SH-SY5Y (cell line): Measurements from ENCODE around the gene CST7.

Experiments used
- GATA2 ChIP-seq: IDR thresholded peaks from 2 replicates; pipeline ENCODE4 v1.6.1; 2011; ENCODE audit warnings: mild to moderate bottlenecking, low read depth, low read length
- GATA3 ChIP-seq: IDR thresholded peaks from 2 replicates; pipeline ENCODE4 v1.6.1; 2011; ENCODE audit warnings: low read depth, mild to moderate bottlenecking, low read length, moderate library complexity

The CST7 gene

DNA sequence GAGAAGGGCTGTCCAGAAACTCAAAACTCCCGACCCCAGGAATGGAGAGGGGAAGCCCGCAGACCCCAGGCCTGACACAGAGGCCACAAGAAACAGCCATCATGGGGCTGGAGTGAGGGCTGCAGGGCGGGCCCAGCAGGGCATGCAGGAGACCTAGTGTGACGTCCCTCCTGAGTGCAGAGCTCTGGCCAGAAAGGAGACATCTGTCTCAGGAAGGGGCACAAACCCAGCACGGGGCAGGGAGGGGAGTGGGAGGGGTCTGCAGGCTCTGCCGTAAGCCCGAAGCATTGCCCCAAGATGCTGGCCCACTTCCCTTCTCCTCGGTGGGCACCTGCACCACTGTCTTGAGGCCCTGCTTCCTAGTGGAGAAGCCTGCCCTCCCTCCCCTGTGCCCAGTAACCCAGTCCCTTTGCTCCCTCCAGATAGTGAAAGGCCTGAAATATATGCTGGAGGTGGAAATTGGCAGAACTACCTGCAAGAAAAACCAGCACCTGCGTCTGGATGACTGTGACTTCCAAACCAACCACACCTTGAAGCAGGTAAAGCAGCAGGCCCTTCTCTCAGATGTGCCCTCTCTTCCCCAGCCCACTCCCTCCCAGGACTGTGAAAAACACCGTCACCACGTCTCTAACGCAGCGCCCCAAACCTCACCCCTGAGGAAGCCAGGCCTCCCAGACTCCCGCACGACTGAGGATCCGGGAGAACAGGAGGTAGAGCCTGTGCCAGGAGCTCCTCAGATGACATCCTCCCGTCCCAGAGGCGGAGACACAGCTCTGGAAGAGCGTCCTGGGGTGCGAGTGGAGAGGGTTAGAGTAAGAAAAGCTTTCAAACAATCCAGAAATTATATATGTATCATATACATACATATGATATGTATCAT, 9.7 kb downstream of the CST7 start:
- TF ChIP-seq GATA2 (no peak), GATA3 (no peak)

DNA sequence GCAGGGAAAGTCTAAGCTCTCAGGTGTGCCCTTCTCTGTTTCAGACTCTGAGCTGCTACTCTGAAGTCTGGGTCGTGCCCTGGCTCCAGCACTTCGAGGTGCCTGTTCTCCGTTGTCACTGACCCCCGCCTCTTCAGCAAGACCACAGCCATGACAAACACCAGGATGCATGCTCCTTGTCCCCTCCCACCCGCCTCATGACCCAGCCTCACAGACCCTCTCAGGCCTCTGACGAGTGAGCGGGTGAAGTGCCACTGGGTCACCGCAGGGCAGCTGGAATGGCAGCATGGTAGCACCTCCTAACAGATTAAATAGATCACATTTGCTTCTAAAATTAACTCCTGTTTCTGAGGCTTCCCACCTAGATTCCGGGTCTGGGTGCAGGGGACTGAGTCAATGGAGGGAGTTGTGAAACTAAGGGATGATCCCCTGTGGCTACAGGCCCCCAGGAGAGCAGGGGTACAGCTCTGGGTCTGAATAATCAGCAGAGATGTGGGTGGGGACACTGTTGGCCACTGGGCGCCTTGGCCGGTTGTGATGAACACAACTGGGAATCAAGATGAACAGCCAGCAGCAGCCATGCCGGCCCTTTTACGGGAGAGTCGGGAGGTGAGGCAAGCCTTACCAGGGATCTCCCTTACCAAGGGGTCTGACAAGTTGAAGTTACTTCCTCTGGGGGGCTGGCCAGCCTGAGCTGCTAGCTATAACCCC, 10.7 kb downstream of the CST7 start:
- TF ChIP-seq GATA3 (no peak), GATA2 (no peak)

DNA sequence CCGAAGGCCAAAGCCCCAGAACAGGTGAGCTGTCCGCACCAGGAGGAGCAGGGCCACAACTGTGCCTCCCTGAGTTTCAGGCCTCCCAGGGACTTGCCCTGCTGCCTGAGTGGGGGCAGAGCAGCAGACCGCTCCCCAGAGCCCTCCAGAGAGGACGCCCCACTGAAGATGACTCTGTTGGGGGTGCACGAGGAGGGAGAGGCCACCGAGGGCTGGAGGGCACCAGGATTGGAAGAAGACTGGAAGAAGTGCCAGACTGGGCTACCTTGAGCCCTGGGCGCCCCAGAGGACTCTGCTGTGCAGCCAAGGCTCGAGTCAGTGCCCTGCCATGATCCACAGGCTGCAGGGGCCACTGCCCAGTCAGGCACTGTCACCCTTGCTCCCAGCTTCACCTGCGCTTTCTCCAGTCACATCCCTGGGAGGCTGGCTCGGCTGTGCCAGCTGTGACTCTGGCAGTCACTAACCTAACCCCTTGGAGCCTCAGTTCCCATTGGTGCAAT, 11.3 kb downstream of the CST7 start:
- TF ChIP-seq GATA3 (no peak), GATA2 (no peak)

DNA sequence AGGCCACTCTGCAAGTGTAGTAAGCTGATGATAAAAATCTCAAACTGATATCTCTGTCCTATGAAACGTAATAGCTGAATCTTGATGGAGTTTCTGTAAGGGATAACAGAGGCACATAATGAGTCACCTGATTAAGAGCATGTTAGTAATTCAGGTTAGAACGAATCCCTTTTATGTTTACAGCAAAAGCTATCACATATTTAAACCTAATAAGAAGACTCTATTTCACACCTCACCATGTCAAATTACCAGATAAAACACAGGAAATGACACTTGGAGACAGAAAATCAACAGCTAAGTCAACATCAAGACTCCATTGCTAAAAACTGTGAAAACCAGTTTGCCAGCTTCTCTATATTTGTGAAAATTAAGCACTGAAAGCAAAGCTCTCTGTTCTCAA, 11.8 kb downstream of the CST7 start:
- no peak for TF ChIP-seq GATA3
- TF ChIP-seq GATA2, result no peak

DNA sequence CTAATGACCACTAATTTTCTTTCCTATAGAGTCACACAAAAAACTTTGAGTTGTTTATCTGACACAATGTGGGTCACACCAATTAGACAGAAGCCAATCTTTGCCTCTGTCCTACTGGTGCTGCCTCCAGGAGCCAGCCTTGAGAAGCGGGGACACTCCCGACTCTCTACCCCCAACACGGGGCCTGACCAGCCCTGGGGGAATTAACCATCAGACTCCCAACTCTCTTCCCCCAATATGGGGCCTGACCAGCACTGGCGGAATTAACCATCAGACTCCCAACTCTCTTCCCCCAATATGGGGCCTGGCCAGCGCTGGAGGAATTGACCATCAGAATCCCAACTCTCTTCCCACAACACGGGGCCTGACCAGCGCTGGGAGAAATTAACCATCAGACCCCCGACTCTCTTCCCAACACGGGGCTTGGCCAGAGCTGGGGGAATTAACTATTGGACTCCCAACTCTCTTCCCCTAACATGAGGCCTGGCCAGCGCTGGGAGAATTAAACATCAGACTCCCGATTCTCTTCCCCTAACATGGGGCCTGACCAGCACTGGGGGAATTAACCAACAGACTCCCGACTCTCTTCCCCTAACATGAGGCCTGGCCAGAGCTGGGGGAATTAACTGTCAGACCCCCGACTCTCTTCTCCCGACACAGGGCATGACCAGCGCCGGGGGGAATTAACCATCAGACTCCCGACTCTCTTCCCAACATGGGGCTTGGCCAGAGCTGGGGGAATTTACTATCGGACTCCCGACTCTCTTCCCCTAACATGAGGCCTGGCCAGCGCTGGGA, 12.5 kb downstream of the CST7 start:
- TF ChIP-seq GATA2, result no peak
- TF ChIP-seq GATA3, result no peak

DNA sequence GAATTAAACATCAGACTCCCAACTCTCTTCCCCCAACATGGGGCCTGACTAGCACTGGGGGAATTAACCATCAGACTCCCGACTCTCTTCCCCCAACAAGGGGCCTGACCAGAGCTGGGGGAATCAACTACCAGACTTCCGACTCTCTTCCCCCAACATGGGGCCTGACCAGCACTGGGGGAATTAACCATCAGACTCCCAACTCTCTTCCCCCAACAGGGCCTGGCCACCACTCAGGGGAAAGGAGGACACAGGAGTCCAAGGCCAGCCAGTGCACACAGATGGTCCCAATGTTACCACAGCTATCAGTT, 13.1 kb downstream of the CST7 start:
- TF ChIP-seq GATA3, result no peak
- TF ChIP-seq GATA2, result no peak

DNA sequence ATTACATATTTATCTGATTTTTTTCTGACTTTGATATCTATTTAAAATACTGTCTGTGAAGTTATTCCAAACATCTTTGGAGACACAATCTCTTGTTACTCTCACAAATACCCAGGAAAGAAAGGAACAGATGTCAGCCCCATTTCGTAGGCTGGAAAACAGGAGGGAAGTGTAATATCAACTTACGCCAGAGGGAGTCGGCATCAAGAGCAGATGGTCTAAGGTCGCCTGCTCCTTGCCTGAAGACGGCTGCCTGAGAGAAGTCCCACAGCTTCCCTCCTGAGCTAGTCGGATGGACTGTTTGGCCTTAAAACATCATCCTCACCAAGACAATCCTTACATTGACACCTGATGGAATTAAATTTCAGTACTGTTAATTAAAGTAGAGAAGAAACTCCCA, 13.4 kb downstream of the CST7 start:
- TF ChIP-seq GATA3 (no peak), GATA2 (no peak)

DNA sequence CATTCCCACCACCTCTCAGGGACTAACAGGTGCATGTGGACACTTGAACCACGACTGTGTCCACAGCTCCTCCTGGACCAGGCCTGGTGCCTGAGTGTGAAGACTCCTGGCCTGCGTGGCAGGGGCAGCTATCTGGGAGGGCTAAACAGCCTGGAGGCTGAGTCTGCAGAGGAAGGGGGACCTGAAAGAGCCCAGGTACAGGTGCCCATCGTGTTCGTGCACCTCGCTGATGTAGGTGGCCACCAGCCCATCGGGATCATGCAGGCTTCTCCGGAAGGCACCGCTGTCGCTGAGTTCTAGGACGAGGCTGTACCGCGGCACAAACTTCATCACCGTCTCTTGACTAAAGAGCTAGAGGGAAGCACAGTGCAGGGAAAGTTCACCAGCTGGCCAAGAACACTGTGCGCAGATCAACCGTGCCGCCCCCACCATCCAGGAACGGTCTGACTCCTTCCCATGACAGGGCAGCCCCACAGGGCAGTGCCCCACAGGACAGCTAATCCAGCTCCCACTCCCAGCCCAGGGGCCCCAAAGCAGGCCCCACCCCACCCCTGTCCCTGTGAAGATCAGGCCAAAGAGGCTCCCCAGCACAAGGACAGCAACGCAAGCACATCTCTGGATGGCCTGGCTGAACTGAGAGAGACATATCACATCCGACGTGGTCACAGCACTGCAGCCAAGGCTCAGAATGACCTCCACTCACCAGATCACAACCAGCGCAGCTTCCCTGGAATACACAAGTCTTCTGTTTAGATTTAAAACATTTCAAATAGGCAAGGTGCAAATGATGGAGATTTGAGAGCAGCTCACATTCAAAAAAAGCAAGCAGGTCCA, 14.8 kb downstream of the CST7 start:
- TF ChIP-seq GATA3, result no peak
- no peak for TF ChIP-seq GATA2

DNA sequence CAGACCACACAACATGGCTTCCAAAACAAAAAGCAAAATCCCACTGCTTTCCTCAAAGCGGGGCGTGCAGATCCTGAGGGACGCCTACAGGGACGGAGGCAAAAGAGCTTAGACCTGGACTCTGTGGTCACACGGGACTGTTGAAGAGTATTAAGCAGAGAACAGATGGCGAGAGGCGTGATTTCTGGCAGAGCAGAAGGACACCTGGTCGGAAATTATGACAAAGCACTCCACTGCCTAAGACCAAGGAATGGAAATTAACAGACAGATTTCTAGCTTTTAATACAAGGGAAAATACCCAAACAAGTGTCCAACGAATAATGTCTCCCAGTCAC, 15.4 kb downstream of the CST7 start:
- no peak for TF ChIP-seq GATA3
- no peak for TF ChIP-seq GATA2

DNA sequence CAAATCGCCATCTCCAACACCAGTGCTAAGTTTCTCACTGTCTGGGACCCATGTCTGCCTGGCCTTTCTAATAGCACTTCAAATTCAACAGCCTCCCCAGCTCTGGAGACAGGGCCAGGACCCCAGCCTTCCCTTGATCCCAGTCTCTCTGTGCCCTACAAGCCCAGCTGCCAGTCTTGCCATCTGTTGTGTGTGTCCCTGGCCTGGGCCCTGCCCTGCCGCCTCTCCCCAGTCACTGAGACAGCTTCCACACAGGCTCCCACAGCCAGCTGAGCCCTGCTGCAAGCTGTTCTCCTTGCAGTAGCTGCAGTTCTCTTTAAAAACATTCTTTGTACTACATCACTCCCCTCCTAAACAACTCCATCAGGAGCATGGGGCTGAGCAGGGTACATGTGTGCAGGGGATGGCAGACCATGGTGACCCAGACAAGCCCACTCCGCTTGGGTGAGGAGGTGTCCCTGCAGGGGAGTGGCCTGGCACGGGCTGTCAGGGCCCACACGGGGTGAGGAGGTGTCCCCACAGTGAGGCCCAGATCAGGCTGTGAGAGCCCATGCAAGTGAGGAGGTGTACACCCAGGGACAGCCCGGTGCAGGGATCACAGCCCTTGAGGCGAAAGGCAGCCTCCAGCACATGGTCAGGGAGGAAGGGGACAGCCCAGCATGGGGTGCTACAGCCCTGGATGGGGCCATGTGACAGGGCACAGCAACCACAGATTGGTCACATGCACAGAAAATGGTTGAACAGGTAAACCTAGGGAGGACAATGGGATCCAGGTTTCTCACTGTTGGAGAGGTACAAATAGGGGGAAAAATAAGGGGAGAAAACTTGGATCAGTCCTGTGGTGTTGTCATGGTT, 16.2 kb downstream of the CST7 start:
- TF ChIP-seq GATA2, result no peak

DNA sequence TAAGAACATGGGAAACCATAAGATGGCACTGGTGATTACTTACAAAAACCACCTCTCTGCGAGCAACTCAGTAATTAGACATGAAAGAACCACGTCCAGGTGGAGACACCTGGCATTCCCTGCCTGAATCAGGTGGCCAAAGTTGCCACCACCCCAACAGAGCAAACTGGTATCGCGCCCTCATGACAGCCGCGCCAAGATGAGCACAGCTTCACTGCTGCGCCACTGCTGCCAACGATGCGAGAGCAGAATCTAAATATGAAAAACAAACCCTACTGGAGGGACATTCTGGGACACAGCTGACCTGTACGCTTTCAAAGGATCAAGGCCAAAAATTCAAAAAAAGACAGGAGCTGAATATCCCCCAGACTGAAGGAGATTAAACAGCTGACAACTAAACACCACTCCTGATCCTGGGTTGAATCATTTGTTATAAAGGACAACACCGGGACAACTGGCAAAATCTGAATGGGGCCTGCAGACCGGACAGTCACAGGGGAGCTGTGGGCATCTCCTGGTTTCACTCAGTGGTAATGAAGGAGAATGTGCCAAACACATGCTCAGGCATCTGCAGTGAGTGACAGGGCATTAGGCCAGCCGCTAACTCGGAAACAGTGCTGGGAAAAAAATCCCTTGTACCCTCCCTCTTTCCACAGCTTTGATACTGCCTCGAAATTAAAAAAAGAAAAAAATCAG, 17.4 kb downstream of the CST7 start:
- no peak for TF ChIP-seq GATA2
- TF ChIP-seq GATA3, result no peak

DNA sequence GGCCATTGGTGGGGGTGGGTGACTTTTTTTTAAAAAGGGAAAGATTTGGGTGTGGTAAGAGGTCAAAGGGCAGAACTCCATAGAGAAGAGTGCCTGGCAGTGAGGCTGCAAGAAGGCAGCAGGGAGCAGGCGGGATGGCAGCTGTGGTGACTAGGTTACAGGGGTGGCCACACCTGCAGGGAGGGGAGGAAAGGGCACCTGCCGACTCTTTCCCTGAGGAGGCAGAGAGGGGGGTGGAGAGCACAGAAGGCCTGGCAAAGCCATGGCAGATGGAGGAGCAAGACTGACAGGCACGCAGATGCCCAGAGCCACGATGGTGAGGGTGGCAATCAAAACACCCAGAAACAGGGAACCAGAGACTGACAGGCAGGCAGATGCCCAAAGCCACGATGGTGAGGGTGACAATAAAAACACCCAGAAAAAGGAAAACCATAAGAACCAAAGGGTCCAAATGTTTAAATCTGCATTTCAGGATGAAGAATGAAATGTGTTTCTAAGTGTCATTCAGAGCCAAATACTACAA, 19.3 kb downstream of the CST7 start:
- TF ChIP-seq GATA3, result no peak
- no peak for TF ChIP-seq GATA2
